Choroid plexus epithelial cell (primary cell): Measurements from ENCODE around the gene MAGEB17.
"Not testable (repeated sequence)": the region's sequence is repeated elsewhere in the genome, so short reads cannot be mapped to it uniquely, and the experiment has no call there.

Source experiments
- DNase-seq: peaks from one replicate; pipeline ENCODE4 v3.0.0-alpha.2; 2010; ENCODE audit warnings: low read depth
- H3K4me3 ChIP-seq: 2 replicates; pipeline ENCODE4 v1.5.1; 2011; ENCODE audit warnings: low read depth, mild to moderate bottlenecking, control low read depth, low read length, moderate library complexity
- TF ChIP-seq, protein P1 (sequence below): conservative IDR thresholded peaks from 2 replicates; pipeline ENCODE4 v1.5.1; 2011; ENCODE audit warnings: low read depth, mild to moderate bottlenecking, control low read depth, inconsistent platforms, low read length, moderate library complexity

The MAGEB17 gene

GRCh38 chrX:16141422-16142245, 25.6 kb upstream of the MAGEB17 start:
- no peak overlapping the region for H3K4me3 ChIP-seq
- DNase-seq: no peak
- TF ChIP-seq, protein P1, sequence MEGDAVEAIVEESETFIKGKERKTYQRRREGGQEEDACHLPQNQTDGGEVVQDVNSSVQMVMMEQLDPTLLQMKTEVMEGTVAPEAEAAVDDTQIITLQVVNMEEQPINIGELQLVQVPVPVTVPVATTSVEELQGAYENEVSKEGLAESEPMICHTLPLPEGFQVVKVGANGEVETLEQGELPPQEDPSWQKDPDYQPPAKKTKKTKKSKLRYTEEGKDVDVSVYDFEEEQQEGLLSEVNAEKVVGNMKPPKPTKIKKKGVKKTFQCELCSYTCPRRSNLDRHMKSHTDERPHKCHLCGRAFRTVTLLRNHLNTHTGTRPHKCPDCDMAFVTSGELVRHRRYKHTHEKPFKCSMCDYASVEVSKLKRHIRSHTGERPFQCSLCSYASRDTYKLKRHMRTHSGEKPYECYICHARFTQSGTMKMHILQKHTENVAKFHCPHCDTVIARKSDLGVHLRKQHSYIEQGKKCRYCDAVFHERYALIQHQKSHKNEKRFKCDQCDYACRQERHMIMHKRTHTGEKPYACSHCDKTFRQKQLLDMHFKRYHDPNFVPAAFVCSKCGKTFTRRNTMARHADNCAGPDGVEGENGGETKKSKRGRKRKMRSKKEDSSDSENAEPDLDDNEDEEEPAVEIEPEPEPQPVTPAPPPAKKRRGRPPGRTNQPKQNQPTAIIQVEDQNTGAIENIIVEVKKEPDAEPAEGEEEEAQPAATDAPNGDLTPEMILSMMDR: no peak

DNA sequence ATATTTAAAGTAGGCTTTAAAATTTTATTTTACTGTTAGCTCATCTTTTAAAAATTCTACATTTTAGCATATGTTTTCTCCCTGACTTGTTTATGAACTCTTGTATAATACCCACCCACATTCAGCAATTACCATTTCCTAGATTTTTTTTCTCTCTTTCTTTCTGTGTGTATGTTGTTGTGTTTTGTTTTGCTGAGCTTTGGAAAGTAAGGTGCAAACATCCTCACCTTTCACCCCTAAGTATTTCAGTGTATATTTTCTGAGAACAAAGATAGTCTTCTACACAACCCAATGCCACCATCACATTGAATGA, 25.1 kb upstream of the MAGEB17 start:
- no peak overlapping the region for H3K4me3 ChIP-seq
- TF ChIP-seq, protein P1: no peak

DNA sequence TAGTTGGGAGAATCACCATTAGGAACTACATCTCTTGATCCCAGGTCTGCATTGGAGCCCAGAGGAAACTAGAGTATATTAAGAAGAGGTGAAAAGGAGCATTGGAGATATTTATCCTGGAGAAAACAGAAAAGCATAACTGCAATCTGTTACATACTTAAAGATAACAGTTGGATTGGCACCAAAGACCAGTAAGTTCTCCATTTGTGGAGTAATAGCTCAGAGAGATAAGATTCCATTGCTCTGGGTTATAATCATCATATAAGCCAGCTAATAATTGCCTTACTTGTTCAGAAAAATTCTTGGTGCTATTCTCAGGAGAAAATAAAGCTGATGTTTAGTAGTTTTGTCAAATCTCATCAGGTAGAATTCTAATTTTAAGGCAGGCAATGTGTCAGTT, 23.3 kb upstream of the MAGEB17 start:
- H3K4me3 ChIP-seq: no peak overlapping the region
- TF ChIP-seq, protein P1: no peak
- no peak for DNase-seq

More for the DNA sequence above, 25.1 kb upstream of the MAGEB17 start:
- DNase-seq: no peak

DNA sequence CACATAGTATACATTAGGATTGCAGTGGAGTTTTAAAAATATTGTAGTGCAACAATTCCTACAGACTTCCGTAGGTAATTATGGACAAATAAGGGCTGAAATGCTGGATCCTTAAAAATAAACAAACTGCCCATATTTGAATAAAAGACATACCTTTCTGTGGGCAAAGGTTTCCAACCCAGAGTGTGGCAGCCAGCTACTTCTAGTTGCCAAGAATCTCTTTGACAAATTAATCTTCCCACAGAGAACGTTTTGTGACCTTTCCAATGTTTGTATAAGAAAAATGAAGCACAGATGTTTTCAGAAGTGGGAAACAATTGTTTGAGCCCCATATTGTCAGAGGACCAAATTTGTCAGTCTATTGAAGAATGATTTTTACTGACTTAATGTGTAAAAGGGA, 22.9 kb upstream of the MAGEB17 start:
- DNase-seq: no peak
- no peak overlapping the region for H3K4me3 ChIP-seq
- TF ChIP-seq, protein P1: no peak

DNA sequence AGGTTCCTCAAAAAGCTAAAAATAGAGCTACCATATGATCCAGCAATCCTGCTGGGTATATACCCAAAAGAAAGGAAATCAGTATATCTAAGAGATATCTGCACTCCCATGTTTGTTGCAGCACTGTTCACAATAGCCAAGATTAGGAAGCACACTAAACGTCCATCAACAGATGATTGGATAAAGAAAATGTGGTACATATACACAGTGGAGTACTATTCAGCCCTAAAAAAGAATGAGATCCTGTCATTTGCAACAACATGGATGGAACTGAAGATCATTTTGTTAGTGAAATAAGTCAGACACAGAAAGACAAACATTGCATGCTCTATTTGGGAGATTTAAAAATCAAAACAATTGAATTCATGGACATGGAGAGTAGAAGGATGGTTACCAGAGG, 22.2 kb upstream of the MAGEB17 start:
- DNase-seq, H3K4me3 ChIP-seq: not testable (repeated sequence)

DNA sequence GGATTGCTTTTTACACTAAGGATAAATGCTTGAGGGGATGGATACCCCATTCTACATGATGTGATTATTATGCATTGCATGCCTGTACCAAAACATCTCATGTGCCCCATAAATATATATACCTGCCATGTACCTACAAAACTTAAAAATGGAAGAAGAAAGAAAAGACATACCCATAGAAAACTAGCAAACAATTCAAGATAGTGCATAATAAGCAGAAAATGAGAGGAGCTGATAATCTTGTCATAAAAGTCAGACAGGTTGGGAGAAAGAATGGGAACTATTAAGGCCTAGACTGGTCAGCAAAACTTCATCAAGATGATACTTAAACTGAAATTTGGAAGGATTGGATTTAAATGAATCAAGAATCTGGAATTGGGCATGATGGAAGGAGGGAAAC, 21.6 kb upstream of the MAGEB17 start:
- no peak for DNase-seq
- TF ChIP-seq, protein P1: no peak
- no peak overlapping the region for H3K4me3 ChIP-seq

DNA sequence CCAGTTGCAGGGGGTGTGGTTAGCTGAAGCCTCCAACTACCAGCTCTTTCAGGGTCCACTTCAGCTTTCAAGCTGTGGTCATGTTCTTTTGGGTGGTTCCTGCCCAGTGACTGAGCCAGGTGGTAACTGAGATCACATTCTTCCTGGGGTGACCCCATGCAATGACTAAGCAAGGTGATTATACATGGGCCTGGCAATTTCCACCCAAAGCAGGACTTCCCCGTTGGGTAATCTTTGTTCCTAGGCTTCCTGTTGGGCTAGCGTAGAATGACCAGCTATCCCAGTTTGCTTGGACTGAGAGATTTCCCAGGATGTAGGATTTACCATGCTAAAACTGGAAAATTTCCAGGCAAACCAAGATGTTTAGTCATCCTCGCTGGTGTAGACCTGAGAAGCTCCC, 18.4 kb upstream of the MAGEB17 start:
- TF ChIP-seq, protein P1: no peak
- no peak for DNase-seq

More for the DNA sequence above, 18.4 kb upstream of the MAGEB17 start:
- H3K4me3 ChIP-seq: no peak overlapping the region
